ENCODE measurements around the gene LAMA5.
A peak's percentile ranks its signal among the peaks of the same experiment; 100 is the strongest.

The LAMA5 gene

DNA sequence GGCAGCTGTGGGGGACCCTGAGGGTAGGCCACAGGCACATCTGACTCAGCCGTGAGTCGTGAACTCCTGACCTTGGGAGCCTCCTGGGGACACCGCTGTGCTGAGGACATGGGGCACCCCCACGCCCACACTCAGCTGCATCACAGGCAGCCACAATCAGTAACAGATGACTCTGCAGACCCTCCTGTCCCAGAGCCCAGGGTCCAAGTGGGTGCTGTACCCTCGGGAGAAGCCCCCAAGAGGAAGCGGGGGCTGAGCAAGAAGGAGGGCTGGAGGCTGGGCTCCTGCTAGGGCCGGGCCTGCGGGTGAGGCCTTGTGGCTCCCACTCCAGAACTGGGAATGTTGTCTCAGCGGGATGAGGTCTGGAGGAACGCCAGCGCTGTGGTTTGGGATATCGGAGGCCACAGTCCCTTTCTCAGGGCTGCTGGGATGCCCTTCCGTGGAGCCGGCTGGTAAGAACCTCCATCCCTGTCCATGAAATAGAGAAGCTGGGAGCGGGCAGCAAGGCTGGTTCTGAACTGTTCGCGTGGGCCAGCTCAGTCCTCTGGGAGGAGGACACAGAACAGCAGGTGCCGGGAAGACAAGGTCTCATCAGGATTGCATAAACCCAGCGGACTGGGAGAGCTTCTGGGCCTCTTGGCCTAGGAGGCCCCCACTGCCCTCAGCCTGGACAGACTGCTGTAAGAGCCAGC lies 3.1 kb upstream of the LAMA5 start:
- no peak for DNase-seq

DNA sequence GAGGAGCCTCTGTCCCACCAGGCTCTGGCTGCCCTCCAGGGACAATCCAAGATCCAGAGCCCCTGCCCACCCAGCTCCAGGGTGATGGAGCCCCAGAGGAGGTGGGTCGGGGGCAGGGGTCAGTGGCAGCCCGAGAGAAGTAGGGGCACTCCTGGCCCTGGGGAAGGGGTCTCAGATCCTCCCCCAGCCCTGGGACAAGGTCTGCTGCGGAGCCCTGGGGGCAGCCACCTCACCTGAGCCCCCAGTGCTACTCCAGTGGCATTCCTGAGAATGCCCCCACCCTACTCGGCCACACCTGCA lies 2.7 kb upstream of the LAMA5 start:
- DNase-seq = no peak

DNA sequence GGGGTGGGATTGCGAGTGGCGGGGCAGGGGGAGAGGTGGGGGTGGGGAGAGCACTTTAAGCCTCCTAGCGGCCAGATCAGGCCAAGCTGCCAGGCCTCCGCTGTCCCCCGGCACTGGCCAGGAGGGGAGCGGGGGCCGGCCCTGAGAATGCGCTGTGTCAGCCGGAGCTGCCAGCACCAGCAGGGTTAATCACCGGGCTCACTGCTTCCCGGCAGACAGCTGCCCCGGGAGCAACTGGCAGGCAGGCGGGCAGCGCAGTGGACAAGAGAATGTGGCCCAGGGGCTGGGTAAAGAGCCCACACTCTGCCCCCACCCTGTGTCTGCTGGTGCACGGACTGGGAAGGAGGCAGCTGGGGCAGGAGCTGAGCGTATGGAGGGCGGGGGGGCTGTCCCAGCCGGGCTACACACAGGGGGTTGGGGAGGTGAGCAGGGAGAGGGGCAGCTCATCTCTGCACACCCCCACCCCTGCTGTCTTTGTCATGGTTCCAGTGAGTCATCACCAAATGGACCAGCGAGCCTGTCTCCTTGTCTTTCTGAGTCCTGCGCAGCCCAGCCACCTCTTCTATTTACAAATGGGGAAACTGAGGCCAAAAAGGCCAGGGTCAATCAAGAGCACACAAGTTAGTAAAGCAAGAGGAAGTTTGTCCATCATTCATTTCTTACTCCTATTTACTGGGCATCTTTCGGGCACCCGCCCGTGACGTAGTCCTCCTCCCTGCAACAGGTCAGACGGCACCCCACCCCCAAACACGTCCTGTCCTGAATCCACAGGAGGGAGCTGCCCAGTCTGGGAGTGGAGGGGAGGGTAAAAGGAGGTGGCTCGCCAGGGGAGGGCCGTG lies 2.1 kb upstream of the LAMA5 start:
- DNase-seq = no peak

DNA sequence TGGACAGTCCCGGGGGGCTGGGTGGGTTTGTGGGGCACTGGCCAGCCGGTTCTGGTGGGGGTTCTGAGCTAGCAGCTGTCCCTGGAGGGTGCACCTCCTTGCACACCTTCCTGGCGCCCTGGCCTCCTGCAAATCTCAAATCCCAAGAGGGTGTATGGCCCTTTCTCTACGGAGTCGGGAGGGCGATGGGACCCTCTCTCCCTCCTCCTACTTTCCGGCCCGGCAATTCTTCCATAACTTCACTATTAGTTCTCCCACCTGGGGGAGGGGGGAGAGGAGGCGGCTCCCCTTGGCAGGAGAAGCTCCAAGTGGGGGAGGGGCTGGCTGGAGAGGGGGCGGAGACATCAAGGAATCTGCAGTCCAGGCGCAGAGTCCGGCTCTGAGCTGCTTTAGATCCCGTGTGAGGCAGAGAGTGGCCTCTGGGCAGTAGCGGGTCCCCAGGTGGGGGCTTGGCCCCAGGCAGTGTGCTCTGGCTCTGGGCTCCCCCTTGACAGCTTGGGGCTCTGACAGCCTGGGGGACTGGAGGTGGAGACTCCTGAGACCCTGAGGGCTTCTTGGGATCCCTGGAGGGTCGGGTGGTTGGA lies 1.4 kb upstream of the LAMA5 start:
- DNase-seq = no peak

DNA sequence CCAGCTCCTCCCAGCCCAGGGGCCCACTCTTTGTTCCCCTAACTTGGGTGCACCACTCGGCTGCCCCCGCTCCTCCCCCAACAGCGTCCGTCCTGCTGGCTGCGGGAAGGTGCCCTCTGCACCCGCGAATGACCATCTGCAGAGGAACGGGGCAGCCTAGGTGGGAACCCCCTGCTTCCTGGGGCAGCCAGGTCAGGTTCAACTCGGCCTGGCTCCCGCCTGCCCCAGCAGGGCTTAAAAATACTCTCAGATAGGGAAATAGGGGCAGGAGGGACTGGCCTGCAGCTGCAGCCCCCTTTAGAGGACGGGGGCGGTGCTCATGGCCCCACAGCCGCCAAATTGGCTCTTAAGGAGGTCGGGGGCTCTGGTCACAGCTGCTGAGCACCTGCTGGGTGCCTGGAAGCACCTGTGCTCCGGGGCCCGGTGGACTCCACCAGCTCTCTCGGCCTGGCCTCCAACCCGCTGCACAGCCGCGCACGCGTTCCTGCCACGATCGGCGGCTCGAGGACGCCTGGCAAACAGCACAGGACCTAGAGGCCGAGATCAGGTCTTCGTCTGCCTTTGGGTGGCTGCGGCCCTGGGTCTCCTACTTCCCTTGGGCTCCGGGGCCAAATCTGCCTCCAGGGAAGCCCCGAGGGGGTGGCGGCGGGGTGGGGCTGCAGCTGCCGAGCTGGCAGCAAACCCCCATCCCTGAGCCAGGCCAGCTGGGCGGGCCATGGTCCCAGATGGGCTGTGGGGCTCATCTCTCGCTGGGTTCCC lies 700 bp upstream of the LAMA5 start:
- DNase-seq = peak; percentile 60

DNA sequence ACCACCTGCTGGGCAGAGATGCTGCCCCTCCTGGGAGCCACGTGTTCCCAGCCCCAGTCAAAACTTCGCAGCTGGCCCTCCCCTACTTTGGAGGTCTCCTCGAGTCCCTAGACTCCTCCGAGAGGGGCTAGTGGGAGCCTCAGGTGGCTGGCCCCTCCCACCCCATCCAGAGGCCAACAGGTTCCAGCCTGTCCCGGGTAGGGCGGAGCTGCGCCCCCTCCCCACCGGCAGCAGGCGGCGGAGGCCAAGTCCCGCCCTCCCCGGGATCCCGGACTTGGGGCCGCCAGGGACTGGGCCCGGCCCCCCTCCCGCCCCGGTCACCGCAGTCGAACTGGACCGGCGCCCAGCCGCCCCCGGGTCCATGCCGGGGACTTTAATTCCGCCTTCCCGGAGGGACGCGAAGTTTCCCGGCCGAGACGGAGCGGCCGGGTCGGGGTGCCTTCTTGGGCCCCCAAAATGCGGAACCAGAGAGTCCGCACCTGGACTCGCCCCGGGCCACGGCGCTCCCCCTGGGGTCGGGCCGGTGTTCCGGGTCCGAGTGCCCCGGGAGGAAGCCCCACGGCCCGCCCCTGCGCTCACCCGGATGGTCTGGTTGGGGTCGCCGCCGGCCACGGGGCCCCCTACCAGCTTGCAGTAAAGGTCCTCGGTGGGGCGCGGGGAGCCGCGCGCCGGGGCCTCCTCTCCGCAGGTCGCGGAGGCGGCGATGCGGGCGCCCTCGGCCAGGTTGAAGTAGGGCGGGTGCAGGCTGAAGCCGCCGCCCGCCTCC lies 559 bp downstream of the LAMA5 start:
- peak; percentile 56 for DNase-seq

DNA sequence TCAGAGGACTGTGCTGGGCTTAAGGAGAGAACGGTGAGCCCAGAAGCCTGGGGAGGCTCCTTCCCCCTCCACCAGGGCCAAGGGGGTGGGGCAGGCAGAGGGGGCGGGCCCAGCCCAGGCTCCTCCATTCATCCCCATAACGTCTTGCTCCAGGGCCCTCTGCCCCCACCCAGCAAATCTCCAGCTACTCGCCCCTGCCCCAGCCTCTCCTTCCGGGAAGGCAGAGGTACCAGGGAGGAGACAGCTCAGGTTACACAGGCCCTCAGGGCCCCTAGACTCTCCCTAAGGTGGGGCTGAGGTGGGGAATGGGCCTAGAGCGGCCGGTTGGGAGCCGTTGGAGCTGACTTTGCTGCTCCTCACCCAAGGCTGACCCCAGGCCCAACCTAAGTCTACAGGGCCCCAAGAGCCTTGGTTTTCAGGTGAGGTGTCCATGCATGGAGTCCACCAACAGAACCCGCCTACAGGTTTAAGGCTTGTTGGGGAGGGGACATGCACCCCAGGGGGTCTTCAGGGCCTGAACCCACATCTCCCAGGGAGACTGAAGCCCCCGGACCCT lies 1.2 kb downstream of the LAMA5 start:
- no peak for DNase-seq

DNA sequence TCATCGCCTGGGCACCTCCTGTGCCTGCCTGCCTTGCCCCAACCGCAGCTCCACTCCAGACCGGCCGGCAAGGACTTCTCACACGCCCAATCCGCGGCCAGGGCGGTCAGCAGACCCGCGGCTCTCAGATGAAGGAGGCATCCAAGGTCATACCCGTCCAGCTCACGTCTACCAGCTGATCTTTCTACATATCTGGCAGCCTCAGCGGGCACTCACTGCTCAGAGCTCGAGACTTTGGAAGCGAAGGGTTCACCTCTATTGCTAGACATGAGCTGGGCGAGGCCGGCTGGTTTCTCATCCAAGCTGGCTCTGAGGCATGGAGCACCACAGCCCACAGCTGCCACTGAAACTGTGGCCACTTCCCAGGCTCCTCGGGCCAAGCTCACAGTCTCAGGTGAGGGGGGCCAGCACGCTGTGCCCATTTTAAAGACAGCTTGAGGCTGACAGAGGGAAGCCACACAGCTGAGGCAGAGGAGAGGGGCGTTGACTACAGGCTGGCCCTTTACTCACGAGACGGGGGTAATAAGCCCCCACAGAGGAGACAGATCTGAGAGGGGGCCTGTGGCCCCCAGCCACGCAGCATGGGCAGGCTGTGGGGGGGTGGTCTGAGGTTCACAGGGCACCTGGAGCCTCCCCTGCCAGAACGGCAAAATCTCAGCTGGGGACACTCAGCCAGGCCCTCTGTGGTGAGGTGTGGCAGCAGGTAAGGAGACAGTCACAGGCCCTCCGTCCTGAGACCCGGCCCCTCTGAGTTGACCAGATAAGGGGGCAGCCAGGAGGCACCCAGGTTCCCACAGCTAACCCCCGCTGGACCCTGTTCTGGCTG lies 2.0 kb downstream of the LAMA5 start:
- no peak for DNase-seq

DNA sequence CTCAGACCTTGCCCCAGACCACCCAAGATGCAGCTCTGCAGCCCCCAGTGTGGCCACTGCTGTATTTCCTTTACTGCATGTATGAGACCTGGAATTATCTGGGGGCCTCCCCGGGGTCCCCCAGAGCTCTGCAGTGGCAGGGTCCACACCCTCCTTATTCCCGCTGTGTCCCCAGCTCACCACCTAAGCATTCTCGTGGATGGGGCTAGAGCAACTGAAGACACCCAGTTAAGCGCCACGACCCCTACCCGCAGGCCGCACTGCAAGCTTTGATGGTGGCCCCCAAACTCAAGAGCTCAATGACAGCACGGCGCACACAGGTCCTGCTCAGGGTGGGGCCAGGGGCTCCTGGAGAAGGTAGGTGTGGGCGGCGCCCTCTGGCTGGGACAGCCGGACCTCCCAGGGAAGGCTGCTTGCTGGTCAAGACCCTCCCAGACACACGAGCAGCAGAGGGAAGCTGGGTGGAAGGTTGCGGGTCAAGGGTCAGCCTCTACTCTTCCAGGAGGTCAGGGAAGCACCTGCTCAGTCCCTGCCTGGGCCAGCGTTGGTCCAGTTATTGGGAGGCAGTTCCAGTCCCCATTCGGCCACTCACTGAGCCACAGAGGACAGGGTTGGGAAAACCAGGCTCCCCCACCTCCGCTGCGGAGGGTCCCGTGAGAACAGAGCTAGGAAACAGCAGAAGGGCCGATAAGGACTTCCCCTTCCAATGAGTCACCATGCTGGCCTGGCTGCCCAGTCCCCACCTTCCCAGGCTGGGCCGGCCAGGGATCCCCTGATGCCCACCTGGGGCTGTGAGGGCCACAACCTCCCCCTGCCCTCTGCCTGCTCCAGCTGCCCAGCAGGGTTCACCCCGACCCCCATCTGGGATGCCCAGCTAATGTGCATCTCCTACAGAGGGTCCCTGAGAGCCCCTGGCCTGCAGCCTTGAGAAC lies 2.9 kb downstream of the LAMA5 start:
- DNase-seq = no peak

DNA sequence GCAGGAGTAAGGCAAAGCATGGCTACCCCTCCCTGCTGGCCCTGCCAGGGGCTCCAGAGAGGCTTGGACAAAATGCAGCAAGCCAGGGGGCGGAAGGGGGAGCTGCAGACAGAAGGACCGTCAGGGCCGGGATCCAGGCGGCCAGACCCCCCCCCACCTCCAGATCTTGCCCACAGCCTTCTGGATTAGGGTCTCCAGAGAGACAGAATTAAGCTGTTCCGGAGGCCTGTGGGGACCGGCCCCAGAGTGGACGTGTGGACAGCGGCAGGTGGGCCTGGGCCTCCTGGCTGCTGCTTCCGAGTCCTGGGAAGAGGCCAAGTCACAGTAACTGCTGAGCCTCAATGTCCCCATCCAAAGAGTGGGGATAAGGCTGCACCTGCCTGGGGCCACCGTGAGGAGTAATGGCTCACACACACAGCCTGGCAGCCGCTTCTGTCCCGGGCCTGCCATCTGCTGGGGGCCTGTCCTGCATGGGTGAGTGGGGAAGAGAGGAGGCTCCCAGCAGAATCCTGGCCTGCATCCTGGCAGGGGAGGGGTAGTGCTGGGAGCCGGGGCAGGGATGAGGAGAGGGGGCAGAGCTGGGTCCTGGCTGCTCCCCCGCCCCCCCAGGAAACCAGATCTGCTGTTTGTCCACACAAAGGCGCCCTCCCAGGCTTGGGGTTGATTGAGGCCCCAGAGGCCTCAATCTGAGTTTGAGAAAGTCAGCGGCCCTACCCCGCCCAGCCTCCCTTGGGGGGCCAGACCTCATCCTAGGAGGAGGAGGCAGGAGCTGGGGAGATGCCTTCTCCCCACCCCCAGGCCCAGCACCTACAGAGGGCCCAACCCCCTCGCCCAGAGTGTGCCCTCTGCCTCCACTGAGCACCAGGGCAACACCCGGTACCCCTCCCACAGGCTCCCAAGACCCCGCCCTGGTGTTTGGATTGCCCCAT lies 3.9 kb downstream of the LAMA5 start:
- no peak for DNase-seq

DNA sequence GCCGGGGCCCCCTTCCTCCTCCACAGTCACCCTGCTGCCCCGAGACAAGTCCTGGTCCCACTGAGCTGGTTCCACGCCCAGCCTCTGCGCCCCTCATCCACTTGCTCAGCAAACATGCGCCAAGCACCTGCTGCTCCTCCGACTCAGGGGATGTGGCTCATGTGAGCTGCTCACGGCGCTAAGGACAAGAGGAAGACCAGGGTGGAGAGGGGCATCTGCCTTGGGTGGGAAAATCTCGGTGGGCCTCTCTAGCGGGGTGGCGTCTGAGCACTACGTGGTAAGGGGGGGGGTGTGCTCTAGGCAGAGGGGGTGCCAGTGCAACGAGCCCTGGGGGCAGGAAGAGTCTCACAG lies 4.5 kb downstream of the LAMA5 start:
- DNase-seq = no peak

DNA sequence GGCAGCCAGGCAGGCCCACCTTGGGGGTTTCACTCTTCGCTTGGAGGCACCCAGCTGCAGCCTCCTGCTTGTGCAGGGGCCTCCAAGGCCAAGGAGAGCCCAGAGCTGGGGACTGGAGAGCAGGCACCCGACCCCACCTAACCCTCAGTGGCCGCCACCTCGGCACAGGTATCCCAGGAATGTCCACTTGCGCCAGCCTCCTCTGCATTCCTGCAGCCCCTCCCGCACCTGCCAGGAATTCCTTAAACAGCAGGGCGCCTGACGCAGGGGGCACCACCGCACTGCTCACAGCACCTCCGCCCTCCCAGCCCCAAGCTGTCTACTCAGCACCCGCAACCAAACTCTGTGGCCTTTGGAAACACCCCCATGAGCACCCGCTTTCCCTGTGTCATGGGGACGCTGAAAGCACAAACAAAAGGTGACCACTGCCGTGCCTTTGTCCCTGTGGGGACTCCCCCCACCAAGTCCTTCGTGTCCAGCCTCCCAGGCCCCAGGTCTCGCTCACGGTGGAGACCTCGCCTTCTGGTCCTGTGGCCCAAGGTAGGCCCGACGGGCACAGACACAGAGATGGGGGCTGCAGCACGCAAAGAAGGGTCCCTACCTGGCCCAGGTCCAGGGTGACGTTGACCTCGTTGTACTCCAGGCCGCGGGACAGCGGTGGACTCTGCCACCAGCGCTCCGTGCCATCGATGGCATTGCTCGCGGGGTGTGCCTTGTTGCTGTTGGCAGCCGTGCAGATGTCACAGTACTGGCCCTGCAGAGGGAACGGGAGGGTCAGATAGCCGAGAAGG lies 5.1 kb downstream of the LAMA5 start:
- DNase-seq = no peak

DNA sequence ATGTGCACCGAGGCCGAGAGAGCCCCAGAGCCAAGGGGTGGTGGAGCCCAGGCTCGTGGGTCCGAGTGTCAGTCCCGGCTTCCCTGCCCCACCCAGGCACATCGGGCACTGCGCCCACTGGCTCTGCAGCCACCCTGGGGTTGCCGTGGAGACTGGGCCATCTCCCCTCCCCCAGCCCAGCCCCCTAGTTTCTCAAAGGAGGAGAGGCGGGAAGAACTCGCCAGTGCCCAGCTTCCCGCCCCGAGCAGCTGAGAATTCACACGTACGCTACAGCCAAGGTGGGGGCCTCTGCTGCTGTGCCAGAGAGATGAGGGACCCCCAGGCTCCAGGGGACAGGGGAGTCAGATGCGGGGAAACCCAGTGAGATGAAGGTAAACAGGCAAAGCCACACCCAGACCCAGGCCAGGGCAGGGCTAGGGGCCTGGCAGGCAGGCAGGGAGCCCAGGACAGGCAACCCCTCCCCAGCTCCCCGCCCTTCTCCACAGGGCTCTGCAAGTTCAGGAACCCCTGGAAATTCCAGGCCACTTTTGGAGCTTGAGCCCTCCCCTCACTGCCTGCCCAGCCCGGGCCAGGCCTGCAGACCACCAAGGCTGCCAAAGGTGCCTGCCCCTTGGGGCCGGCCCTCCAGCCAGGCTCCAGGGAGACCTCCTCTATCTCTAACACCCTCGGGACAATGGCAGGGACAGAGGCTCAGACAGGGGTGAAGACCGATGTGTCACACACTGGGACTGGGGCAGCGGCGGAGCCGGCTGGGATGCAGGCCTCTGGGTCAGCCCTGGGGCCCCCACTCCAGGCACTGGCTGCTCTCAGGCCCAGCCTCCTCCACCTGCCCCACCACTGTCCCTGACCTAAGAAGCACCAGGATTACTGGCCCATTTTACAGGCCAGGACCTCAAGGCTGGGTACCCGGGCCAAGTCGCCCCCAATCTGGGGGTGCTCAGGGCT lies 6.0 kb downstream of the LAMA5 start:
- no peak for DNase-seq

DNA sequence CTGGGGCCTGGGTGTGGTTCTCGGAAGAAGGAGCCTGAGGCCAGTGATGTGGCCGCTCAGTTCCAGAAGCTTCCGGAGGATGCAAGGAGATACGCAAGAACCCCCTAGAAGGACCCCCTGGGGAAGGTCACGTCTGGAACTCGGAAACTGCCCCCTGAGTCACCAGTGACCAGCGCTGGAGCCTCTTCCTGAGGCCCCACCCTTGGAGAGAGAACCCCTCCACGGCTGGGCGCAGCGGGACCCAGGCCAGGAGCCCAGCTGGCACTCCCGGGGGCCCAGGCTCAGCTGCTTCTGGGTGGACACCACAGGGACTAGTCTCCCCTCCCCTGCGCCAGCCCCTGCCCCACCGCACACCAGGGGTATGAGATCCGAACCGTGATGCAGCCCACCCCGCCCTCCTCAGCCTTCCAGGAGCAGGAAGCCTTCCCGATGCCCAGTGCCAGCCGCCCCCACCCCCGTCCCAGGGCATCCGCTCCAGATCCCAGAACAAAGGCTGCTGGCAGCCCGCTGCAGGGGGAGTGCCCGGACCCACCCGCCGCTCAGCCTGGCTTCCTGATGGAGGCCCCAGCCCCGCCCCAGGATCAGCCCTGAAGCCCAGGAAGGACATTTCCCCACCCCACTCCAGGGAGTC lies 7.5 kb downstream of the LAMA5 start:
- DNase-seq = no peak

DNA sequence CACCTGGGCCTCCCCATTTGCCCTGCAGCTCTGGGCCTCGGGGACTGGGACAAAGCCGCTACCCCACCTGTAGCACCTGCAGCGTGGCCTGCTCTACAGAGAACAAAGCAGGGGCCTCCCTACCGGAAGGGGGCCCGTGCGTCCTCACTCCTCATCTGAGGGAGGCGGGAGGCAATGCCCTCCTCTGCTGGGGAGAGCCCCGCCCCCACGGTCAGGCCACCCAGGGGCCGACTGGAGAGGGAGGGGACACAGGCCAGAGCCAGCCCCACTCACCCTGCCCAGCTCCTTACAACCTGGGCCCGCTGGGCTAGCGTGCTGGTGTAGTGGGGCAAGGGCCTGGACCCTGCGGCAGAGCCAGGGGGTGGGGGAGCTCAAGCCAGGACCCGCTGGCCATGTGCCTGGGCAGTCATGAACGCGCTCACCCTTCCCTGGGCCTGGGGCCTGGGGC lies 8.0 kb downstream of the LAMA5 start:
- no peak for DNase-seq

DNA sequence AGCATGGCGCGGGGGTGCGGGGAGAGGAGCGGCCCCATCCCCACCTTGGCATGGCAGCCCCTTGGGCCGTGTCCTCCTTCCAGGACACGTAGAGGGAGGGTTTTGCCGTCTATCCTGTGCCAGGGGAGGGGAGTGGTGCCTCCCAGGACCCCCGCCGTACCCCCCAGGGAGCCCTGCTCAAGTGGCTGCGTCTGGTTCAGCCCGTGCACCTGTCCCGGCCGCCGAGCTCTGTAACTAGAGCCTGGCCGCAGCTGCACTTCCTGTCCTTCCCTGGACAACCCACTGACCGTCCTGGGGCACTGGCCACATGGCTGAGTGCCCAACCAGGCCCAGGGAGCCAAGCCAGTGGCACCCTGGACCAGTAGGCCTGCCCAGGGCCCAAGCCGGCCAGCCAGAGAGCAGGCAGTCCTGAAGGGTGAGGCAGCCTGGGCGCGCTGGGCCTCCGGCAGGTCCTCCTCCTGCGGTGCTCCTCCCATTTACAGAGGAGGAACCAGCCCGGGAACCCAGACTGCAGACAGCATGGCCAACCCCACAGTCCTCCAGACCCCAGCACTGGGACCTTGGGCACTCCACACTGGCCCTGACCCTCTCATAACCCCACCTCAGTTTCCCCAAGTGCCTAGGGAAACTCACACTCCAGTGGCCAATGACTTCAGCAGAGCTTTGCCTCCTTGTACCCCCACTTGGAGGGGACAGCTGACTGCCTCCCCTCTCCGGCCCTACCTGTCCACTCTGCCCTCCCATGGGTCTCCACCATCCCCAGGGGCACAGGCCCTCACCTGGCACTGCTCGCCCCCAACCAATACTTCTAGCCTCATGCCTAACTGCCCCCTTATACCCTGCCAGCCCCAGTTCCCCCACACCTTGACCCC lies 8.7 kb downstream of the LAMA5 start:
- DNase-seq = no peak

All from NCI-H1105 (cell line).